A673 (cell line): Measurements from ENCODE around the gene CD19.
"Not testable (repeated sequence)": the region's sequence is repeated elsewhere in the genome, so short reads cannot be mapped to it uniquely, and the experiment has no call there.

Source experiments
- CTCF ChIP-seq: fragments of 300-800, 200-600 bp; sonication (generic); conservative IDR thresholded peaks from 2 replicates; pipeline ENCODE4 v1.5.1; 2017; ENCODE audit warnings: low read depth, mild to moderate bottlenecking, antibody characterized with exemption, low read length, moderate library complexity, mixed read lengths
- EZH2 ChIP-seq: fragments of 200-600 bp; sonication (generic); IDR thresholded peaks from 2 replicates; pipeline ENCODE4 v1.6.1; 2017; ENCODE audit warnings: borderline replicate concordance, low read depth, mild to moderate bottlenecking, mixed read lengths, antibody characterized with exemption, low read length; ENCODE audit not compliant: poor library complexity, severe bottlenecking

- TF ChIP-seq CTCF, EZH2: not testable (repeated sequence)
These were observed 8.1 kb downstream of the CD19 start for GRCh38 chr16:28939825-28940224.
